Liver (tissue), 9 donors: ENCODE results near the gene ANKRD9. TPM values are rescaled to one million over a fixed set of nuclear protein-coding genes. Genes with fewer than 3 reads are reported as not detected.

Experiments
- DNase-seq: peaks from one replicate; pipeline ENCODE4 v3.0.0-alpha.2; 2017; ENCODE audit warnings: low spot score
- H3K27ac ChIP-seq, 2 donors: one replicate each; pipeline ENCODE4 v1.7.0; 2013; ENCODE audit warnings: inconsistent platforms in 2 of 2, low read length in 2 of 2, control low read depth in 1 of 2, low read depth in 1 of 2, mild to moderate bottlenecking in 1 of 2
- H3K27me3 ChIP-seq, 4 donors: one replicate each; pipeline versions ENCODE4 v1.6.1 to v1.7.0; 2013; ENCODE audit warnings: low read length in 3 of 4, inconsistent platforms in 1 of 4, mild to moderate bottlenecking in 1 of 4, moderate library complexity in 1 of 4; ENCODE audit not compliant: control insufficient read depth in 4 of 4, insufficient read depth in 4 of 4
- H3K36me3 ChIP-seq, 4 donors: one replicate each; pipeline versions ENCODE4 v1.6.1 to v1.7.0; 2013; ENCODE audit warnings: low read length in 3 of 4, mild to moderate bottlenecking in 3 of 4, low read depth in 1 of 4, moderate library complexity in 1 of 4; ENCODE audit not compliant: control insufficient read depth in 4 of 4, insufficient read depth in 3 of 4
- H3K4me1 ChIP-seq, 4 donors: one replicate each; pipeline versions ENCODE4 v1.6.1 to v1.7.0; 2013; ENCODE audit warnings: low read length in 3 of 4, mild to moderate bottlenecking in 3 of 4, moderate library complexity in 1 of 4; ENCODE audit not compliant: control insufficient read depth in 4 of 4, insufficient read depth in 4 of 4
- H3K4me3 ChIP-seq, 3 donors: one replicate each; pipeline versions ENCODE4 v1.6.1 to v1.7.0; 2013; ENCODE audit warnings: low read length in 3 of 3, control low read depth in 1 of 3, low read depth in 1 of 3, mild to moderate bottlenecking in 1 of 3
- H3K9ac ChIP-seq, 2 donors: one replicate each; pipeline ENCODE4 v1.7.0; 2013; ENCODE audit warnings: low read length in 2 of 2, mild to moderate bottlenecking in 2 of 2, moderate library complexity in 2 of 2, control low read depth in 1 of 2, low read depth in 1 of 2
- H3K9me3 ChIP-seq, 4 donors: one replicate each; pipeline versions ENCODE4 v1.6.1 to v1.7.0; 2013; ENCODE audit warnings: low read length in 3 of 4; ENCODE audit not compliant: control insufficient read depth in 4 of 4
- ATF3 ChIP-seq: IDR thresholded peaks from 2 replicates; pipeline ENCODE4 v1.6.1; 2016; ENCODE audit warnings: antibody characterized with exemption
- CTCF ChIP-seq: fragments of 150-350 bp; IDR thresholded peaks from 2 replicates; pipeline ENCODE4 v1.5.1; 2017; ENCODE audit warnings: improper control_type of control experiment, low read depth, low read length; ENCODE audit not compliant: missing input control
- EGR1 ChIP-seq, 2 donors: IDR thresholded peaks; 2 replicates each; pipeline ENCODE4 v1.6.1; 2016 to 2018; ENCODE audit warnings: antibody characterized with exemption in 2 of 2, low read depth in 2 of 2
- FOXA1 ChIP-seq: IDR thresholded peaks from 2 replicates; pipeline ENCODE4 v1.6.1; 2016; ENCODE audit warnings: antibody characterized with exemption
- FOXA2 ChIP-seq: IDR thresholded peaks from 2 replicates; pipeline ENCODE4 v1.6.1; 2016; ENCODE audit warnings: antibody characterized with exemption
- GABPA ChIP-seq, 2 donors: IDR thresholded peaks in 1 of 2; conservative IDR thresholded peaks in 1 of 2; 2 replicates each; pipeline ENCODE4 v1.6.1; 2016; ENCODE audit warnings: antibody characterized with exemption in 2 of 2, mild to moderate bottlenecking in 1 of 2, moderate library complexity in 1 of 2
- HNF4A ChIP-seq, 2 donors: conservative IDR thresholded peaks; 2 replicates each; pipeline ENCODE4 v1.6.1; 2016; ENCODE audit warnings: antibody characterized with exemption in 2 of 2, mild to moderate bottlenecking in 2 of 2
- HNF4G ChIP-seq: IDR thresholded peaks from 2 replicates; pipeline ENCODE4 v1.6.1; 2016; ENCODE audit warnings: antibody characterized with exemption
- JUND ChIP-seq, 2 donors: IDR thresholded peaks; 2 replicates each; pipeline ENCODE4 v1.6.1; 2016; ENCODE audit warnings: antibody characterized with exemption in 2 of 2
- NR2F2 ChIP-seq: IDR thresholded peaks from 2 replicates; pipeline ENCODE4 v1.6.1; 2016; ENCODE audit warnings: antibody characterized with exemption
- RAD21 ChIP-seq, 2 donors: IDR thresholded peaks; 2 replicates each; pipeline ENCODE4 v1.6.1; 2016; ENCODE audit warnings: antibody characterized with exemption in 2 of 2, mild to moderate bottlenecking in 2 of 2
- RXRA ChIP-seq, 2 donors: IDR thresholded peaks; 2 replicates each; pipeline ENCODE4 v1.6.1; 2017 to 2018; ENCODE audit warnings: antibody characterized with exemption in 2 of 2, mild to moderate bottlenecking in 1 of 2
- SP1 ChIP-seq: IDR thresholded peaks from 2 replicates; pipeline ENCODE4 v1.6.1; 2018; ENCODE audit warnings: antibody characterized with exemption, mild to moderate bottlenecking
- TAF1 ChIP-seq: conservative IDR thresholded peaks from 2 replicates; pipeline ENCODE4 v1.6.1; 2016; ENCODE audit warnings: antibody characterized with exemption, mild to moderate bottlenecking
- YY1 ChIP-seq: IDR thresholded peaks from 2 replicates; pipeline ENCODE4 v1.6.1; 2016; ENCODE audit warnings: antibody characterized with exemption, mild to moderate bottlenecking
- ZBTB33 ChIP-seq: IDR thresholded peaks from 2 replicates; pipeline ENCODE4 v1.6.1; 2016; ENCODE audit warnings: antibody characterized with exemption
- WGBS: extraction: QIAGEN DNeasy Blood & Tissue Kit; methylation state at CpG from one replicate; pipeline ENCODE4 v1.1.7; 2013; 5-methylcytosine and 5-hydroxymethylcytosine counted together
- polyA plus RNA-seq, 2 donors: library from polyadenylated mRNA; stranded (reverse) in 1 of 2; unstranded in 1 of 2; fragments of 200-250 nt in 1 of 2; fragments of >200 nt in 1 of 2; fragmentation: Nextera tagmentation in 1 of 2; extraction: Ambion mirVana in 1 of 2; gene quantifications; one replicate each; pipeline versions ENCODE4 v1.2.1 to v1.2.3, GENCODE V29; 2013 to 2015
- total RNA-seq, 2 donors: library from RNA; depleted of rRNA; stranded (reverse); fragments of >200 nt; gene quantifications; one replicate each; pipeline ENCODE4 v1.2.3, GENCODE V29; 2014
- TF ChIP-seq, protein P1 (sequence below): IDR thresholded peaks from 2 replicates; pipeline ENCODE4 v1.6.1; 2016; ENCODE audit warnings: antibody characterized with exemption
- TF ChIP-seq, protein P2 (sequence below): IDR thresholded peaks from 2 replicates; pipeline ENCODE4 v1.6.1; 2016; ENCODE audit warnings: antibody characterized with exemption, mild to moderate bottlenecking
- donor health status: healthy.
- donor health status: healthy.
- donor health status: healthy.
- donor health status: healthy.
- donor health status: healthy.

The ANKRD9 gene
- total and polyA plus RNA-seq, 4 donors = 1.5 to 67.5 (median 7.5) TPM

- 94% methylated on average over 42 of the region's 42 CpGs for WGBS
- Histone ChIP-seq H3K9me3 (no peaks in the 10 kb centered on the region), H3K36me3 (peaks cover 0 to 15% (median 3%) of the 10 kb centered on the region in 4 donors), H3K9ac (no peak overlapping the region), H3K27ac (no peak overlapping the region), H3K4me3 (no peak overlapping the region), H3K4me1 (peaks cover 0 to 3% (median 0%) of the 10 kb centered on the region in 4 donors), H3K27me3 (no peaks in the 10 kb centered on the region)
- TF ChIP-seq FOXA2 (no peak), SP1 (no peak), HNF4G (no peak), NR2F2 (no peak), JUND (IDR thresholded peaks at IDR 0.05) (no peak), YY1 (no peak), TAF1 (no peak), RAD21 (IDR thresholded peaks at IDR 0.05) (no peak), ATF3 (no peak), FOXA1 (no peak), GABPA (IDR thresholded peaks at IDR 0.05 in 1 of 2, conservative IDR thresholded peaks at IDR 0.05 in 1 of 2) (no peak), CTCF (no peak), HNF4A (conservative IDR thresholded peaks at IDR 0.05) (no peak), ZBTB33 (no peak), RXRA (IDR thresholded peaks at IDR 0.05) (no peak), EGR1 (IDR thresholded peaks at IDR 0.05; ENCODE audit: low read depth in 2 of 2) (no peak)
- TF ChIP-seq, protein P1, sequence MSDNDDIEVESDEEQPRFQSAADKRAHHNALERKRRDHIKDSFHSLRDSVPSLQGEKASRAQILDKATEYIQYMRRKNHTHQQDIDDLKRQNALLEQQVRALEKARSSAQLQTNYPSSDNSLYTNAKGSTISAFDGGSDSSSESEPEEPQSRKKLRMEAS = no peak
- TF ChIP-seq, protein P2, sequence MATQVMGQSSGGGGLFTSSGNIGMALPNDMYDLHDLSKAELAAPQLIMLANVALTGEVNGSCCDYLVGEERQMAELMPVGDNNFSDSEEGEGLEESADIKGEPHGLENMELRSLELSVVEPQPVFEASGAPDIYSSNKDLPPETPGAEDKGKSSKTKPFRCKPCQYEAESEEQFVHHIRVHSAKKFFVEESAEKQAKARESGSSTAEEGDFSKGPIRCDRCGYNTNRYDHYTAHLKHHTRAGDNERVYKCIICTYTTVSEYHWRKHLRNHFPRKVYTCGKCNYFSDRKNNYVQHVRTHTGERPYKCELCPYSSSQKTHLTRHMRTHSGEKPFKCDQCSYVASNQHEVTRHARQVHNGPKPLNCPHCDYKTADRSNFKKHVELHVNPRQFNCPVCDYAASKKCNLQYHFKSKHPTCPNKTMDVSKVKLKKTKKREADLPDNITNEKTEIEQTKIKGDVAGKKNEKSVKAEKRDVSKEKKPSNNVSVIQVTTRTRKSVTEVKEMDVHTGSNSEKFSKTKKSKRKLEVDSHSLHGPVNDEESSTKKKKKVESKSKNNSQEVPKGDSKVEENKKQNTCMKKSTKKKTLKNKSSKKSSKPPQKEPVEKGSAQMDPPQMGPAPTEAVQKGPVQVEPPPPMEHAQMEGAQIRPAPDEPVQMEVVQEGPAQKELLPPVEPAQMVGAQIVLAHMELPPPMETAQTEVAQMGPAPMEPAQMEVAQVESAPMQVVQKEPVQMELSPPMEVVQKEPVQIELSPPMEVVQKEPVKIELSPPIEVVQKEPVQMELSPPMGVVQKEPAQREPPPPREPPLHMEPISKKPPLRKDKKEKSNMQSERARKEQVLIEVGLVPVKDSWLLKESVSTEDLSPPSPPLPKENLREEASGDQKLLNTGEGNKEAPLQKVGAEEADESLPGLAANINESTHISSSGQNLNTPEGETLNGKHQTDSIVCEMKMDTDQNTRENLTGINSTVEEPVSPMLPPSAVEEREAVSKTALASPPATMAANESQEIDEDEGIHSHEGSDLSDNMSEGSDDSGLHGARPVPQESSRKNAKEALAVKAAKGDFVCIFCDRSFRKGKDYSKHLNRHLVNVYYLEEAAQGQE = no peak
- DNase-seq = peak; percentile 72
Measured at GRCh38 chr14:102496958-102497744, 12.4 kb downstream of the ANKRD9 start.
